Coronary artery (tissue), 2 donors: ENCODE results near the gene OXNAD1.

Source experiments
- DNase-seq: peaks from one replicate; pipeline ENCODE4 v3.0.0-alpha.2; 2017; ENCODE audit warnings: low spot score
- H3K27ac ChIP-seq, 2 donors: fragments of 200-600 bp; sonication (generic); one replicate each; pipeline ENCODE4 v1.5.1; 2016 to 2019
- H3K4me3 ChIP-seq: fragments of 200-600 bp; sonication (generic); 2 replicates; pipeline ENCODE4 v1.5.1; 2016; ENCODE audit warnings: mild to moderate bottlenecking, moderate library complexity
- CTCF ChIP-seq: fragments of 200-600 bp; sonication (generic); IDR thresholded peaks from one replicate; pipeline ENCODE4 v1.5.1; 2019; ENCODE audit warnings: antibody characterized with exemption

The OXNAD1 gene

GRCh38 chr3:16258177-16258576 lies 6.8 kb upstream of the OXNAD1 start:
- DNase-seq: no peak
- H3K4me3 ChIP-seq: no peak overlapping the region
- no peak overlapping the region for H3K27ac ChIP-seq
- no peak for TF ChIP-seq CTCF

- TF ChIP-seq CTCF: no peak
- no peak for DNase-seq
- Histone ChIP-seq H3K4me3 (no peak overlapping the region), H3K27ac (no peak overlapping the region)
Measured at GRCh38 chr3:16258866-16259265, 6.1 kb upstream of the OXNAD1 start.

GRCh38 chr3:16260046-16260445 lies 5.0 kb upstream of the OXNAD1 start:
- TF ChIP-seq CTCF: no peak
- Histone ChIP-seq H3K4me3 (no peak overlapping the region), H3K27ac (no peak overlapping the region)
- no peak for DNase-seq

- no peak for DNase-seq
- Histone ChIP-seq H3K4me3 (no peak overlapping the region), H3K27ac (no peak overlapping the region)
- TF ChIP-seq CTCF: no peak
Measured at GRCh38 chr3:16262174-16262573, 2.8 kb upstream of the OXNAD1 start.

GRCh38 chr3:16264174-16264707 lies 771 bp upstream of the OXNAD1 start:
- DNase-seq: no peak
- peak overlapping the region; percentile 95 for H3K4me3 ChIP-seq
- H3K27ac ChIP-seq: peak overlapping the region; percentile 79 to 96
- TF ChIP-seq CTCF: no peak

- TF ChIP-seq CTCF: no peak
- no peak for DNase-seq
- peak overlapping the region; percentile 79 to 96 for H3K27ac ChIP-seq
- H3K4me3 ChIP-seq: peak overlapping the region; percentile 95
Measured at GRCh38 chr3:16265455-16265786, 409 bp downstream of the OXNAD1 start.

- Histone ChIP-seq H3K4me3 (no peak overlapping the region), H3K27ac (no peak overlapping the region)
- DNase-seq: no peak
- no peak for TF ChIP-seq CTCF
Measured at GRCh38 chr3:16266714-16267113, 1.7 kb downstream of the OXNAD1 start.
